HepG2 (cell line): ENCODE measurements around the gene LGALS16. TPM values are rescaled to one million over a fixed set of nuclear protein-coding genes. Genes with fewer than 3 reads are reported as not detected.

ENCODE experiments used
- ATAC-seq: fragments of 200-7000 bp; cut with Tn5 transposase; 3 replicates; pipeline ENCODE4 v1.9.1; 2020; ENCODE audit warnings: mild to moderate bottlenecking, moderate library complexity
- BruUV-seq: library from RNA; stranded (reverse); fragments of 400-500 nt; replicated peaks from 2 replicates; lab custom pipeline; 2021; lab: Mats Ljungman, UMichigan
- CTCF ChIA-PET: fragments of 300-600 bp; formaldehyde crosslinking; extraction: SDS; loops from one replicate; lab custom pipeline; 2021; ENCODE audit warnings: low total read pairs, inconsistent platforms, low intra/inter-chr PET ratio; lab: Yijun Ruan, JAX
- POLR2A ChIA-PET: fragments of 350-600 bp; sonication (Branson Sonifier 250); formaldehyde crosslinking; loops from one replicate; lab custom pipeline; 2020; ENCODE audit warnings: antibody characterized with exemption, inconsistent platforms; lab: Yijun Ruan, JAX
- DNase-seq: peaks from one replicate; pipeline ENCODE4 v3.0.0-alpha.2; 2015; ENCODE audit warnings: low spot score
- FAIRE-seq: peaks from 3 replicates; lab custom pipeline; 2011; peaks lifted over from hg19 to GRCh38; lab: Jason Lieb, UNC
- H2AFZ ChIP-seq: one replicate; pipeline ENCODE4 v1.6.1; 2011; ENCODE audit warnings: low read length, inconsistent platforms
- H3K27ac ChIP-seq: fragments of 300-600 bp; 3 replicates; pipeline ENCODE4 v1.8.0; 2011; ENCODE audit warnings: mixed run types, mild to moderate bottlenecking, mixed read lengths, low read length, inconsistent platforms; ENCODE audit not compliant: insufficient read depth; ENCODE audit errors: extremely low read length
- H3K27me3 ChIP-seq, 2 experiments: fragments of 200-600 bp in 1 of 2; 2 replicates in 1 of 2; 3 replicates in 1 of 2; pipeline versions ENCODE4 v1.6.0 to v1.8.0; 2011; ENCODE audit warnings: low read length in 2 of 2, mild to moderate bottlenecking in 2 of 2, moderate library complexity in 2 of 2, inconsistent platforms in 1 of 2; ENCODE audit not compliant: insufficient read depth in 2 of 2, control insufficient read depth in 1 of 2
- H3K36me3 ChIP-seq, 2 experiments: fragments of 200-600 bp in 1 of 2; replicated peaks in 1 of 2; 2 replicates in 1 of 2; 3 replicates in 1 of 2; pipeline versions ENCODE4 v1.5.1 to v1.8.0; 2011; ENCODE audit warnings: low read length in 2 of 2, inconsistent platforms in 1 of 2; ENCODE audit not compliant: insufficient read depth in 2 of 2, control insufficient read depth in 1 of 2
- H3K4me1 ChIP-seq: 2 replicates; pipeline ENCODE4 v1.5.1; 2012; ENCODE audit warnings: low read length, inconsistent platforms; ENCODE audit not compliant: insufficient read depth
- H3K4me2 ChIP-seq: 2 replicates; pipeline ENCODE4 v1.6.0; 2011; ENCODE audit warnings: low read depth, low read length, inconsistent platforms
- H3K4me3 ChIP-seq, 3 experiments: fragments of 200-600 bp in 1 of 3; sonication (generic), shearing (Covaris generic) in 1 of 3; replicated peaks in 1 of 3; 2 replicates each; pipeline ENCODE4 v1.5.1; 2011 to 2016; ENCODE audit warnings: low read length in 3 of 3, inconsistent platforms in 2 of 3, low read depth in 2 of 3, mild to moderate bottlenecking in 2 of 3, control low read depth in 1 of 3, mixed read lengths in 1 of 3; ENCODE audit not compliant: insufficient read depth in 1 of 3
- H3K79me2 ChIP-seq: one replicate; pipeline ENCODE4 v1.6.1; 2011; ENCODE audit warnings: low read length, inconsistent platforms; ENCODE audit not compliant: insufficient read depth
- H3K9ac ChIP-seq: 2 replicates; pipeline ENCODE4 v1.6.0; 2011; ENCODE audit warnings: mild to moderate bottlenecking, low read depth, low read length, inconsistent platforms; ENCODE audit not compliant: insufficient read depth
- H3K9me3 ChIP-seq: 2 replicates; pipeline ENCODE4 v1.5.1; 2012; ENCODE audit warnings: mild to moderate bottlenecking, low read length
- H4K20me1 ChIP-seq: 2 replicates; pipeline ENCODE4 v1.6.0; 2011; ENCODE audit warnings: inconsistent platforms, mild to moderate bottlenecking, low read length, moderate library complexity; ENCODE audit not compliant: insufficient read depth
- AHR ChIP-seq: IDR thresholded peaks from 2 replicates; pipeline ENCODE4 v1.6.1; 2018; ENCODE audit warnings: missing genetic modification reagents, missing compliant biosample characterization
- ATF7-NPFF ChIP-seq: sonication (generic); formaldehyde crosslinking; IDR thresholded peaks from 2 replicates; pipeline ENCODE4 v1.8.1; 2023; ENCODE audit warnings: mild to moderate bottlenecking, low read depth, missing genetic modification reagents, moderate library complexity
- HDAC1 ChIP-seq: sonication (generic); formaldehyde crosslinking; IDR thresholded peaks from 2 replicates; pipeline ENCODE4 v1.5.1; 2020; ENCODE audit warnings: mild to moderate bottlenecking, missing genetic modification reagents
- PAF1 ChIP-seq: IDR thresholded peaks from 2 replicates; pipeline ENCODE4 v1.6.1; 2016; ENCODE audit warnings: missing genetic modification reagents, missing compliant biosample characterization
- SSRP1 ChIP-seq: IDR thresholded peaks from 2 replicates; pipeline ENCODE4 v1.6.1; 2016; ENCODE audit warnings: control low read depth
- WIZ ChIP-seq: sonication (generic); formaldehyde crosslinking; IDR thresholded peaks from 2 replicates; pipeline ENCODE4 v1.5.1; 2020; ENCODE audit warnings: mild to moderate bottlenecking, missing genetic modification reagents
- ZNF616 ChIP-seq: sonication (generic); formaldehyde crosslinking; IDR thresholded peaks from 2 replicates; pipeline ENCODE4 v1.5.0; 2020; ENCODE audit warnings: low read depth, mild to moderate bottlenecking, missing genetic modification reagents
- WGBS: methylation state at CpG from one replicate; pipeline ENCODE4 v1.1.6; 2017; ENCODE audit warnings: low lambda C conversion rate; 5-methylcytosine and 5-hydroxymethylcytosine counted together
- in situ Hi-C: cut with HindIII; loops from 2 replicates; pipeline ENCODE4 v1.10.0; 2017; ENCODE audit warnings: low pct_unique_long_range_greater_than_20kb; ENCODE audit not compliant: extremely low pct_ligation_motif_present
- intact Hi-C: fragments of 100-400 bp; cut with micrococcal nuclease; formaldehyde crosslinking; loops from one replicate; pipeline ENCODE4 v1.10.0; 2022; ENCODE audit not compliant: unreplicated experiment
- polyA plus RNA-seq, 8 experiments: library from polyadenylated mRNA; depleted of rRNA in 3 of 8; stranded (reverse) in 7 of 8; unstranded in 1 of 8; fragments of >200 nt; fragmentation: Illumina TruSeq in 4 of 8; extraction: Trizol in 4 of 8; gene quantifications; 2 replicates each; pipeline versions ENCODE4 v1.2.1 to v1.2.3, GENCODE V29; 2011 to 2016; ENCODE audit warnings: low read depth in 4 of 8, missing spikeins in 1 of 8, mixed read lengths in 1 of 8; ENCODE audit not compliant: insufficient read depth in 1 of 8
- total RNA-seq, 5 experiments: library from RNA; depleted of rRNA; stranded (reverse); fragments of >200 nt; fragmentation: Illumina TruSeq; extraction: Trizol; gene quantifications; 2 replicates each; pipeline ENCODE4 v1.2.3, GENCODE V29; 2016; ENCODE audit warnings: low read depth in 1 of 5
- TF ChIP-seq, protein P1 (sequence below): sonication (generic); formaldehyde crosslinking; IDR thresholded peaks from 2 replicates; pipeline ENCODE4 v1.4.0; 2020; ENCODE audit warnings: mild to moderate bottlenecking, missing genetic modification reagents
- TF ChIP-seq, protein P2 (sequence below): sonication (generic); formaldehyde crosslinking; IDR thresholded peaks from 2 replicates; pipeline ENCODE4 v1.4.0; 2020; ENCODE audit warnings: missing genetic modification reagents, borderline replicate concordance

The LGALS16 gene
- total and polyA plus RNA-seq, 2 of the 13 experiments (the other 11 are each of a cell fraction or from before 2014, with no cell fraction given), result not detected

DNA sequence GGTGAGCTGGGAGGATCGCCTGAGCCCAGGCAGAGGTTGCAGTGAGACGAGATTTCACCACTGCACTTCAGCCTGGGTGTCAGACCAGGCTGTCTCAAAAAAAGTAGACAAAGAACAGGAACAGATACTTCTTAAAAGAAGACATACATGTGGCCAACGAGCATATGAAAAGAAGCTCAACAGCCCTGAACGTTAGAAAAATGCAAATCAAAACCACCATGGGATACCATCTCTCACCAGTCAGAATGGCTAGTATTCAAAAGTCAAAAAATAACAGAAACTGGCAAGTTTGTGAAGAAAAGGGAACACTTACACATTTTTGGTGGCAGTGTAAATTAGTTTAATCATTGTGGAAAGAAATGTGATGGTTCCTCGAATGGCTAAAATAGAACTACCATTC, 45.6 kb downstream of the LGALS16 start:
- H3K27me3 ChIP-seq, result peaks cover 2 to 3% of the 10 kb centered on the region in 2 experiments; a peak in 2 of 5 replicates
- intact Hi-C loops (no loop called here), in situ Hi-C loops (no loop called here)
- ChIA-PET POLR2A (no interaction called here), CTCF (no interaction called here)
- no peak overlapping the region for H3K9ac ChIP-seq
- H3K4me3 ChIP-seq, result no peak overlapping the region
- ATAC-seq (no peak), FAIRE-seq (no peak), DNase-seq (no peak)
- no peaks in the 10 kb centered on the region for H4K20me1 ChIP-seq
- no peak overlapping the region for H2AFZ ChIP-seq
- H3K36me3 ChIP-seq, result no peaks in the 10 kb centered on the region
- BruUV-seq, result no TSS peak
- no peaks in the 10 kb centered on the region for H3K9me3 ChIP-seq
- no peak overlapping the region for H3K4me2 ChIP-seq
- TF ChIP-seq ZNF616 (no peak), ATF7-NPFF (CRISPR knock-in tag) (no peak), HDAC1 (CRISPR knock-in tag) (no peak), SSRP1 (CRISPR knock-in tag) (no peak), WIZ (no peak), PAF1 (CRISPR knock-in tag) (no peak), AHR (CRISPR knock-in tag) (no peak)
- TF ChIP-seq, protein P1, sequence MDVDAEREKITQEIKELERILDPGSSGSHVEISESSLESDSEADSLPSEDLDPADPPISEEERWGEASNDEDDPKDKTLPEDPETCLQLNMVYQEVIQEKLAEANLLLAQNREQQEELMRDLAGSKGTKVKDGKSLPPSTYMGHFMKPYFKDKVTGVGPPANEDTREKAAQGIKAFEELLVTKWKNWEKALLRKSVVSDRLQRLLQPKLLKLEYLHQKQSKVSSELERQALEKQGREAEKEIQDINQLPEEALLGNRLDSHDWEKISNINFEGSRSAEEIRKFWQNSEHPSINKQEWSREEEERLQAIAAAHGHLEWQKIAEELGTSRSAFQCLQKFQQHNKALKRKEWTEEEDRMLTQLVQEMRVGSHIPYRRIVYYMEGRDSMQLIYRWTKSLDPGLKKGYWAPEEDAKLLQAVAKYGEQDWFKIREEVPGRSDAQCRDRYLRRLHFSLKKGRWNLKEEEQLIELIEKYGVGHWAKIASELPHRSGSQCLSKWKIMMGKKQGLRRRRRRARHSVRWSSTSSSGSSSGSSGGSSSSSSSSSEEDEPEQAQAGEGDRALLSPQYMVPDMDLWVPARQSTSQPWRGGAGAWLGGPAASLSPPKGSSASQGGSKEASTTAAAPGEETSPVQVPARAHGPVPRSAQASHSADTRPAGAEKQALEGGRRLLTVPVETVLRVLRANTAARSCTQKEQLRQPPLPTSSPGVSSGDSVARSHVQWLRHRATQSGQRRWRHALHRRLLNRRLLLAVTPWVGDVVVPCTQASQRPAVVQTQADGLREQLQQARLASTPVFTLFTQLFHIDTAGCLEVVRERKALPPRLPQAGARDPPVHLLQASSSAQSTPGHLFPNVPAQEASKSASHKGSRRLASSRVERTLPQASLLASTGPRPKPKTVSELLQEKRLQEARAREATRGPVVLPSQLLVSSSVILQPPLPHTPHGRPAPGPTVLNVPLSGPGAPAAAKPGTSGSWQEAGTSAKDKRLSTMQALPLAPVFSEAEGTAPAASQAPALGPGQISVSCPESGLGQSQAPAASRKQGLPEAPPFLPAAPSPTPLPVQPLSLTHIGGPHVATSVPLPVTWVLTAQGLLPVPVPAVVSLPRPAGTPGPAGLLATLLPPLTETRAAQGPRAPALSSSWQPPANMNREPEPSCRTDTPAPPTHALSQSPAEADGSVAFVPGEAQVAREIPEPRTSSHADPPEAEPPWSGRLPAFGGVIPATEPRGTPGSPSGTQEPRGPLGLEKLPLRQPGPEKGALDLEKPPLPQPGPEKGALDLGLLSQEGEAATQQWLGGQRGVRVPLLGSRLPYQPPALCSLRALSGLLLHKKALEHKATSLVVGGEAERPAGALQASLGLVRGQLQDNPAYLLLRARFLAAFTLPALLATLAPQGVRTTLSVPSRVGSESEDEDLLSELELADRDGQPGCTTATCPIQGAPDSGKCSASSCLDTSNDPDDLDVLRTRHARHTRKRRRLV (CRISPR knock-in tag), result no peak
- TF ChIP-seq, protein P2, sequence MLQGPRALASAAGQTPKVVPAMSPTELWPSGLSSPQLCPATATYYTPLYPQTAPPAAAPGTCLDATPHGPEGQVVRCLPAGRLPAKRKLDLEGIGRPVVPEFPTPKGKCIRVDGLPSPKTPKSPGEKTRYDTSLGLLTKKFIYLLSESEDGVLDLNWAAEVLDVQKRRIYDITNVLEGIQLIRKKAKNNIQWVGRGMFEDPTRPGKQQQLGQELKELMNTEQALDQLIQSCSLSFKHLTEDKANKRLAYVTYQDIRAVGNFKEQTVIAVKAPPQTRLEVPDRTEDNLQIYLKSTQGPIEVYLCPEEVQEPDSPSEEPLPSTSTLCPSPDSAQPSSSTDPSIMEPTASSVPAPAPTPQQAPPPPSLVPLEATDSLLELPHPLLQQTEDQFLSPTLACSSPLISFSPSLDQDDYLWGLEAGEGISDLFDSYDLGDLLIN (CRISPR knock-in tag), result no peak
- H3K79me2 ChIP-seq, result no peaks in the 10 kb centered on the region
- H3K27ac ChIP-seq, result no peak overlapping the region
- H3K4me1 ChIP-seq, result peaks cover 18% of the 10 kb centered on the region
- WGBS, result 16% methylated on average over 5 of the region's 5 CpGs
